Amniotic stem cell (primary cell): ENCODE measurements around the gene IL13RA2.

Experiments
- DNase-seq: peaks from one replicate; lab custom pipeline; 2025; lab: John Stamatoyannopoulos, UW

The IL13RA2 gene, protein sequence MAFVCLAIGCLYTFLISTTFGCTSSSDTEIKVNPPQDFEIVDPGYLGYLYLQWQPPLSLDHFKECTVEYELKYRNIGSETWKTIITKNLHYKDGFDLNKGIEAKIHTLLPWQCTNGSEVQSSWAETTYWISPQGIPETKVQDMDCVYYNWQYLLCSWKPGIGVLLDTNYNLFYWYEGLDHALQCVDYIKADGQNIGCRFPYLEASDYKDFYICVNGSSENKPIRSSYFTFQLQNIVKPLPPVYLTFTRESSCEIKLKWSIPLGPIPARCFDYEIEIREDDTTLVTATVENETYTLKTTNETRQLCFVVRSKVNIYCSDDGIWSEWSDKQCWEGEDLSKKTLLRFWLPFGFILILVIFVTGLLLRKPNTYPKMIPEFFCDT

DNA sequence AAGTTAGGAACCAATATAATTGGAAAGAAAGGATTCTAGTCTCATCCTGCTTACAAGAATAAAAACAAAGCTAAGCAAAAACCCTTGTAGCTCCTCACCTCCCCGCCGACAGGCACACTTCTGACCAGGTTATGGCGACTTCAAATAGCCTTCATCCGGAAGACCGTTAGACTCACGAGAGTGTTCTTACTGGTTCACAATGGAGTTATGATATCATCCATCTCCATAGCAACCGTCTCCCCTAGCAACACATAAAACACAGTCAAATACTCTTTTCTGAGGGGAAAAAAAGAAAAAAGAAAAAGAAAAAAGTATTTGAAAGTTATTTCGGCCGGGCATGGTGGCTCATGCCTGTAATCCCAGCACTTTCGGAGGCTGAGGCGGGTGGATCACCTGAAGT is at the start of gene IL13RA2:
IL13RA2 (minus strand) TSS at position 162 of the 400 bp plus-strand sequence. CDS start 347 bp downstream, outside the sequence.
- DNase-seq, result no peak

DNA sequence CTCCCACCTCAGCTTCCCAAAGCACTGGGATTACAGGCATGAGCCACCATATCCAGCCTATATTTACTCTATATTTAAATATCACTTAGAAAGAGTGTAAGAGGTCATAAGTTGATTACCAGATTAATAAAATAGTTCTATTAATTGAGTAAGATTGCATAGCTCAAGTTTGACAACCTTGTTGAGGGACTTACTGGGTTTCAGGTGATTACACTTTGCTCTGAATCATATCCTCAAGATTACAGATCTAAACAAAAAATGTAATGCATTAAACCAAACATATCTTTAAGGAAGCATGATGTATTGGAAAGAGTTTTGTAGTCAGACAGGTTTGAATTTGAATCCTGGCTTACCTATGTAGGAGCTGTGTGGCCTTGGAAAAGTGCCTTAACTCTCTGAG is 47.9 kb upstream of the IL13RA2 start:
- DNase-seq, result no peak

DNA sequence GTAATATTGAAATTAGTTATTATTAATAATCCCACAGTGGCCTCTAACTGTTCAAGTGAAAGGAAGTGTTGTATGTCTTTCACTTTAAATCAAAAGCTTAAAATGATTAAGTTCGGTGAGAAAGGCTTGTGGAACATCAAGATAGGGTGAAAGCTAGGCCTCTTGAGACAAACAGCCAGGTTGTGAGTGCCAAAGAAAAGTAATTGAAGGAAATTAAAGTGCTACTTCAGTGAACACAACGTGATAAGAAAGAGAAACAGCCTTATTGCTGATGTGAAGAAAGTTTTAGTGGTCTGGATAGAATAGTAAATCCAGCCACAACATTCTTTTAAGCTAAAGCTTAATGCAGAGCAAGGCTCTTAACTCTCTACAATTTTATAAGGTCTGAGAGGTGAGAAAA is 42.6 kb upstream of the IL13RA2 start:
- DNase-seq, result no peak

DNA sequence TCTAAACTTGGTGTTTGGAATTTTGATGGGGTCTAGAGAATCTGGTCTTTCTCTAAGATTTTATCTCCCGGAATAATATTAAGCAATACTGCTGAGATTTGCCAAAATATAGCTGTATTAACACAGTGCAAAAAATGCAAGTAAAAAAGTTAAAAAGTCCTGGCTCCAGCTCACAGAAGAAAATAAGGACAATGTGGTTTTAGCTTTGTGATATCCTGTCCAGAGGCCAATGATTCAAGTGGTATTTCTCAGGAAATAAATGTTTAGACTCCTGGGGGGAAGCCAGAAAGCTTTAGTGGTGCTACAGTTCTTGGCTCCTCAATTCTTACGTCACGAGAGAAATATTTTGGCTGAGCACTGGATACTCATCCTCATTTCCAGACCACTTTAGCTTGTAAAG is 40.9 kb upstream of the IL13RA2 start:
- DNase-seq, result peak; percentile 41

DNA sequence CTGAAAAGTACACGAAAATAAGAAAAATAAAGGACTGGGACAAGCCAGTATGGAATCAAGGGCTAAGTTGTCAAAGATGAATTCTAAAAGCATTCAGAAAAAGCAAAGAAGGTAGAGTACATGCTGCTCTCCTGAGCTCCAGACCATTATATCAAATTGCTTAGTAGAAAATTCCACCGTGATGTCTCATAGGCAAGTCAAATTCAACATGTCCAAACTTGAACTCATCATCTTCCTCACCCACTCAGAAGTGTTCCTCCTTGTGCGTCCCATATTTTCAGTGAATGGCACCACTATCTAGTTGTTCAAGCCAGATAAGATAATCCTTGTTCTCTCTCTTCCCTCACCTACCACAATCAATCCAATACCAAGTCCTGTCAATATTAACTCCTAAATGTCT is 37.5 kb upstream of the IL13RA2 start:
- no peak for DNase-seq

DNA sequence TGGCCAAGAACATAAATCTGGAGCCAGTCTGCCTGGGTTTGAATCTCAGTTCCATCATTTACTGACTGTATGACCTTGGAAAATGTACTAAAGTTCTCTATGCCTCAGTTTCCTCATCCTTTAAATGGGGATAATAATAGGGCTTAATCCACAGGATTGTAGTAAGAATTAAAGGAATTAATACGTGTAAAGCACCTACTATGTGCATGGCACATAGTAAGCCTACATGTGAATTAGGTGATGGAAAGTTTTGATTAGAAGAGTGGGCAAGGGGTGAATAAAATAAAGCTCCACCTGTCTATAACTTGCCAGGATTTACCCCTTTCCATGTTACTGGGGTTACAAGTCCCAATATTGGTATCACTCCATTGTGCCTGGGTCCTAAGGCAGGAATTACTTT is 35.8 kb upstream of the IL13RA2 start:
- no peak for DNase-seq

DNA sequence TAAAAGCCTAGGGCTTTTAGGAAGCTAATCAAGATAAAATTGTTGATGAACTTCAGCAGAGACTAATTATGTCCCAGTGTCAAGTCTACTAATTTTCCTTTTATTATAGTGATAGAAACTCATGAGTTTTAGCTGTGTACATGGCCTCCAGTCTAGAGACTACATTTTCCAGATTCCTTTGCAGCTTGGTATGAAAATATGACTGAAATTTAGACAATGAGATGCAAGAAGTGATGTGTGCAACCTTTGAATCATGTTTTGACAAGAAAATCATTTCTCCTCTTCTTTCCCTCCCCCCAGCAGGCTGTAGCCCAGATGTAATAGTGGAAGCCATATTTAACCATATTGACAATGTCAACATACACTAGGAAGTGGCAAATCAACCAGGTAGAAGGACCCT is 30.3 kb upstream of the IL13RA2 start:
- DNase-seq, result no peak

DNA sequence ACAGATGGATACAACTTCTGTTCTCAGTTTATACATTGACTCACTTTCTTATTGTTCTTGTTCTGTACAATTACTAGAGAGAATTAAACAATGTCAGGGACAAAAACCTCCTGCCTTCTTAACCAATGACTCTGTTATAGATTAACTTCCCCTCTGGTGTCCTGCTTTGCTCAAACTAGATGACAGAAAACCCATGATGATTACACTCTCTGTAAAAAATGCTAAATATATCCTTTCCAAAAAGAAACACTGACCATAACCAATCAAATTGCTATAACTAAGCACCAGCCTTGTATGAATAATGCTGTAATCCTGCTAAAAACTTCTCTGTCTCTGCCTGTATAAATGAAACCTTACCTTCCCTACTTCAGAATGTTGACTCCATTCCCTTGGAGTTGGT is 29.8 kb upstream of the IL13RA2 start:
- DNase-seq, result no peak

DNA sequence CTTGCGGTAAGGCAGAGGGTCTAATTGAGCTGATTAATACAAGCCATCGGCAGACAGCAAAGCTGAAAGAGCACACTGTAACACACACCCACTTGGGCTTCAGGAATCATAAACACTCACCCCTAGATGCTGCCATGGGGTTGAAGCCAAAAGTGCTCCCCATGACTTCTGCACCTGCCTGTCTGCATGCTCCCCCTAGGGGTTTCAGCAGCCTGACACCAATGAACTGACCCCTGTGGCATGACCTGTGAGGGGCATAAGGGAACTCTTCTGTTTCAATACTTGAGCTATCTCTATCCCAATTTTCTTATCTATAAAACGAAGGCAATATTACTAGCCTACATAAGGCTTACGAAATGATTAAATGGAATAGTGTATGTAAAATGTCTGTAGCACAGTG is 23.0 kb upstream of the IL13RA2 start:
- no peak for DNase-seq

DNA sequence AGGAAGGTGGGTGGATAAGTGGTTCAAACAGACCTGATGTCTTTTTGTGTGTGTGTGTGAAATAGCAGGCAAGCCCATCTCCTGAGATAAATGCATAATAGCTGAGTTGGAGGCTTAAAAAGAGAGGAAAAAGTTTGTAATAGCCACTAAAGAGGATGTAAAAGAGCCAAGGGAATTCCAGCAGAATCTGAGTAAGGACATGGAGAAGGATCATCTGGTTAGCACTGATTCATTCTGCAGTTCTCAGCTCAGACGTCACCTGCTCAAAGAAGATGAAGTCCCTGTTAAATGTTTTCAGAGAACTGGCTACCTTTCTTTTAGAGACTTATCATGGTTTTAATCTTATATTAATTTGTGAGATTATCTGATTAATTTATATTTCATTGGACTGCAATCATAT is 21.0 kb upstream of the IL13RA2 start:
- DNase-seq, result no peak

DNA sequence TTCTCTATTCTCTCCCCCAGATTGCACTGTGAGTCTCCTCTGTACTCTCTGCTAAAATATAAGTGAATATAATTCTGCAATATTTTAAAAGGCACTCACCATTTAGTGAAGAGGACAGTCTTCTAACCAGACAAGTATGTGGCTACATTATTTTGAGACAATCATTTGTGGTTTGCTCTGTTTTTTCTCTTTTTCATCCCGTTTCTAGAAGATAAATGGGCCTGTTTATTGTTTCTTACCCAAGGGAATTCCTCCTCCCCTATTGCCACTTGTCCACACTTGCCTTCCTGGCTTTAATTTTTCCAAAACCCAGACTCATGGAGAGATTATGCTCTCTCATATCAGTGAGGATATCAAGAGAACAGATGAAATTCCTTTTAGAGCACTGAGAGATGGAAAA is 18.6 kb upstream of the IL13RA2 start:
- DNase-seq, result no peak

DNA sequence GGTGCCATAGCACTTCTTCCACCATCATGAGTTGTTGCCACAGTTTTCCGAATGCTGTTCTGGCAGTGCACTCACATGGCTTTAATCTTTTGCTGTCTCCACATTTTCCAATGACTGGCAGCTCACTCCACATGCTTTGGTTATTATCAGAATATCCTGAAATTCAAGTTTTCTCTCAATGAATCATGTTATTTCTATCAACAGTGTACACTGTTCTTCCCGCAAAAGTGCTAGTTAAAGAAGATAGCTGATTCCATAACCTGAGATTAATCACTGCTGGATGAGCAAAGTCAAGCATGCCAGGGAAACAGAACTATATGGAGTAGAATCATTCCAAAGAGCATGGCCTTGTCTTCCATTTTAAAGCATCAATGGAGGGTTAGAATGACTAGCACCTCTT is 14.6 kb upstream of the IL13RA2 start:
- DNase-seq, result no peak

DNA sequence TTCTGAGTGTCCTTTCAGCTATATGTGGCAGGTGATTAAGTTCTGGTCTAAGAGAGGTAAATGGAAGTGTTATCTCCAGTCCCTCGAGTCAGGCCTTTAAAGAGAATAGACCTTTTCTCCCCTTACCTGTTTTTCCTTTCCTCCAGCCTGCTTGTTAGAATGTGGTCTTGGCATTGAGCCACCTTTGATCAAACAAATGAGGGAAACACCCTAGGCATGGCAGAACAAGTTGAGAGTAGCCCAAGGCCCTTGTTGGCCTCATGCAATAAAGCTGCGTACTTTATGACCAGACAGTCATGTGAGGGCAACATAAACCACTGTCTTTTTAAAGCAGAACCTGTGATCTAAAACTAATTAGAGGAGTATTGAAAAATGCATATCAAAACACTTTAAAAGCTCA is 13.2 kb upstream of the IL13RA2 start:
- DNase-seq, result no peak

DNA sequence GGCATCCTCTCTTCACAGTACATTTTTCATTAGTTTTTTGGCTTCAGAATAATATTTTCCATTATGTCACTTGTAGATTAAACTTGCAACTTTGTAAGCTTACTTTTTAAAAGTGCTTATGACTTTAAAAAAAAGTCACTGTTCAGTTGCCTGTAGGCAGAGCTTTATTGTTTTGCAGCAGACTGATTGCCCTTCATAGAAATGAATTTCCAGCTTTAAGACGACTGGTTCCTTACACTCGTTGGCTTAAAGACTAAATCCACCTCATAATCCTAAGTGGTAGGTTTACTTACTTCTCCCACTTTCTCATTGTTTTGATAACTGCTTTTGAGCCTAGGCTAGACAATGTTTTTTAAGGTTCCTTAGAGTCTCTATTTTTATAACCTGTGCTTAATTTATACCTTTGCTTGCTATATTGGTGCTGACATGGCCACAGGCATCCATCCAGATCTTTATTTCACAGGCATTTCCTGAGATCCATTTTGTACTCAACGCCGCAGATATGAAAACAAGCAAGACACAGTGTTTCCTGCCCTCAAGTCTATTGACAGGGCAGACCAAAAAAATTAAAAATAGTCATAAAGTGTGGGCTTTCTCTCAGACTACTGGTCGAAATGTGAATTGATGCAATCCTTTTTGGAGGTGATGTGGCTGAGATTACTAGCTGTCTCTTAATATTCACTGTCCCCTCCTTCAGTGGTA is 12.6 kb upstream of the IL13RA2 start:
- no peak for DNase-seq

DNA sequence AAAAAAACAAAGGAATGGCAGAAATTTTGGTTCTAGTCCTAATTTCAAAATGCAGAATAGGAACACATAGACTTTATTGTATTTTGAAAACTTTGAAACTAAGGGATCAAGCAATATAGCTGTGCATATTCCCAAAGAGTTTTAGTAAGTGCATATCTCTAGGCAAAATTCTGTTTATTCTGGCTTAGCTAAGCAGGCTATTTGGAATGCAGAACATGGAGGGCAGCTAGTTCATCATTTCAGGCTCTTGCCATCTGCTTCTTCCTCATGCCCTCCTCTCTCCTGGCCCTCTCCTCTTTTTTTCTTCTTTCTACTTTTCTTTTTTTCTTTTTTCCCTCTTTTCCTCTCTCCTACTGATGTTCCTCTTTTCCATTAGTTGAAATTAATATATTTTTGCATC is 12.0 kb upstream of the IL13RA2 start:
- no peak for DNase-seq

DNA sequence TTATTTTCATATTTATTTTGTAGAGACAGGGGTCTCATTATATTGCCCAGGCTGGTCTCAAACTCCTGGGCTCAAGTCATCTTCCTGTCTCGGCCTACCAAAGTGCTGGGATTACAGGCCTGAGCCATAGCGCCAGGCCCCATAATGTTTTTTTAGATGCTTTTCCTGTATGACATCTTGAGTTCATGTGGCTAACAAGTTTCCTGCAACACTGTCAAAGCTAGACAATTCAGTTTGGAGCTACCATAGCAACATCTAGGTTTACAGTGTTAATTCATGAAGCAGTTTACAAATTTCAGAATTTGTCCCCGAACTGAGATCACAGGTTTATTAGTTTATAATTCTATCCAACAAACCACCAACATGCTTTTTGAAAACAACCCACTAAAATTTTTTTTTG is 6.4 kb upstream of the IL13RA2 start:
- no peak for DNase-seq

DNA sequence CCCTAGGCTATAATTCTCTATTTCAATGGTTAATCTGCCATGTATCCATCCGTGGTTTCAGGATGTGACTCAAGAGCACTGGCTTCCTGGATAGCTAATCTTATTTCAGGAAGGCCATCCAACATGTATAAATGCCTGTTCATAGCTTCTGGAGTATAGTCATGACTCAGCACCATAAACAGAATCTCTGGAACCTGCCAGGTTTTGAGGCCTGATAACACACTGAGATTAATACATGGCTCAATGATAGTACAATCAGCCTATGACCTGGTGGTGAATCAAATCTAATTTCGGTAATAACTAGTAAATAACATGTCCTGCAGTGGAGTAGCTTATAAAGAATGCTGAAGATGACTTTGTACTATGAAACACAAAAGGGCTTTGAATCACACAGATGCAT is 5.7 kb upstream of the IL13RA2 start:
- peak; percentile 24 for DNase-seq

DNA sequence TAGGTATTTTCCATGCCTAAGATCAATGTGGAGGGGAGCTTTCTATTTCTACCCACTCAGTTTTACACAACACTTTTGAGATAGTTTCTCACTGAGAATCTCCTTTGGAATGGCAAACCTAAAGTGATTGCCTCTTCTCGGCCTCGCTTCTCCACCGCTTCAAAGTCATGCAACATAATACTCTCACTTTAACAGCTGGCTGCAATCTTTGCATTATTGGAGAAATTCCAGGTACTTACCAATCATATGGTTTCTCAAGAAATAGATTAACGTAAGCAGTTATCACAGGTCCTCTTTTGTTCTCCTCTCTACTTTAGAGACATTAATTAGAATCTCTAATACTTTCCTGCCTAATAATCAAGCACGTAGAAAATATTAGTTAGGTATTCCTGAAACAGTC is 3.7 kb upstream of the IL13RA2 start:
- DNase-seq, result no peak

DNA sequence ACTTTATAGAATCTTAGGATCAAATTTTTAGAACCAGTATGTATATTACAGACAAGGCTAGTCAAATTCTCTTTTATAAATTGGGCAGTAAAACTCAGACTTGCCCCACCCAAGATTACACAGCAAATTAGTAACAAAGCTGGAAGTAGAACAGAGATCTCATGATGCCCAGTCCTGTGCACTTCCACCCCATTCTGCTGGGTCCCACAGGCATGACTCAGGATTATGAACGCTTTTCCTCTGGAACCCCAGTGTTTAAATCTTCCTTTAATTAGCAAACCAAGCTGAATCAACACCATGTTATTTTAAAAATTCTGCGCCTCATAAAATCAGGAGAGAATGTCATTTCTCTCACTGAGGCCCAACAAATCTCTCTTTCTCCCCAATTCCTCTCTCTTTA is 1.5 kb upstream of the IL13RA2 start:
- DNase-seq, result no peak

DNA sequence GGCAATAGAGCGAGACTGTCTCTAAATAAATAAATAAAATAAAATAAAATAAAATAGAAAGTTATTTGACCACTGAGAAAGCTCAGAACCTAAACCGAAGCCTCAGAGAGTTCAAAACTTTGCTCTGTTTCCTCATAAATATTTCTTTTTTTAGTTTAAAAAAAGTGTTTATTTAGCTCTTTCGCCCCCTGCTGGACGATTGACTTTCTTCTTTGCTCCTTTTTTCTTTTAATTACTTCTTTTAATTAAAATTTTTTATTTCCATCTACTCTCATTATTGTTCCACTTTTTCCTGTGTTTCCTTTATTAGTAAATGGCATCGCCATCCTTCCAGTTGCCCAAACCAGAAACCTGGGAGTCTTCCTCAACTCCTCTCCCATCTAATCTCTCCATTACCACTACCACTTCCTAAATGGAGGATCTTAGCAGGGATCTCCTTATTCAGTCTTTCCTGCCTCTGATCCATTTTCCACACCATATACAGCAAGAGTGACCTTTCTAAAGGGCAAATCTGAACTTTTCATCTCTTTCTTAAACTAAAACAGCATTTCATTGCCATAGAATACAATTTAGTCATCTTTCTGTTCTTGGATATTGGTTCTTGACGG is 728 bp upstream of the IL13RA2 start:
- peak; percentile 0 for DNase-seq

DNA sequence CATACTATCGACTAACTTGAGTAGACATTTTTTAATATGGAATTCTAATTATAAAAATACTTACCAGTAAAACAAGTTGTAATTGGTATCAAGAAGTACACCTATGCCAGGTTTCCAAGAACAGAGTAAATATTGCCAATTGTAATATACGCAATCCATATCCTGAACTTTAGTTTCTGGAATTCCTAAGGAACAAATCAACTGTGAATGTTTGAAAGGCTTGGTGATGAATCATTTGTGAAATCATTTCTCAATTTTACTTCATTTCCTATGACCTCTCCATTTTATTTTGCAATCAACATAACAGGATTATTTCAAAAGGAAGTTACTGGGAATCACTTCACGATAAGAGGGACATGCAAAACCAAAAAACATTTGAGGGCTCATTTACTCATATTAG is 3.7 kb downstream of the IL13RA2 start:
- no peak for DNase-seq

DNA sequence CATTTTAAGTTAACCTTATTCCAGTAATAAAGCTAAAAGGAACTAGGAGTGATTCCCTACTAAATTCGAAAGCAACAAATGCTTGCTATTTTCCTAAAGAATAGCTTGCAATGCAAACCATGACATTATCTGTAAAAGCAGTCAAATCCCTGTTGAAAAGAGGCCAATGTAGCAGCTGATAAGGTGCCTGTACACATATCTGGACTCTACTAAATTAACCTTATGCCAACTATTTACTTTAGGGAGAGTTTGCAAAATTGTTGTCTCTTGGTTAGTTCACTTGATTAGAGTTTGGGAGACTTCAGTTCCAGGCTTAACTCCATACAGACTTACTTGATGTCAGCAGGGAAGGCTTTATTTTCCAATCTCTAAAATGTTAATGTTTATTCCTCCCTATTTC is 6.0 kb downstream of the IL13RA2 start:
- no peak for DNase-seq

DNA sequence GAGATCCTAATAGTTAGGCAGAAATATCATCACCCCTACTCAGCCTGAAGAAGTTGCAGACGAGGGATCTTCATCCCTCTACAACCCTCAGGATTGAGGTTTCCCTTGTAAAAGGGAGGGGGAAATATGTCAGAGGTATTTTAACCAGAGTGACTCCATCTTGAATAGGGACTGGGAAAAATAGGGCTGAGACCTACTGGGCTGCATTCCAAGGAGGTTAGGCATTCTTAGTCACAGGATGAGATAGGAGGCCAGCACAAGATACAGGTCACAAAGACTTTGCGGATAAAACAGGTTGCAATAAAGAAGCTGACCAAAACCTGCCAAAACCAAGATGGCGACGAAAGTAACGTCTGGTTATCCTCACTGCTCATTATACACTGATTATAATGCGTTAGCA is 17.5 kb downstream of the IL13RA2 start:
- DNase-seq, result no peak
